Central memory CD8-positive, alpha-beta T cell (primary cell): Measurements from ENCODE around the gene ANAPC2.

ENCODE experiments used
- ATAC-seq: fragments of 150-1000 bp; cut with Tn5 transposase; replicated peaks from 2 replicates; pipeline ENCODE4 v1.10.0; 2022; ENCODE audit warnings: mild to moderate bottlenecking, moderate FRiP score, moderate number of reproducible peaks; ENCODE audit not compliant: poor library complexity, severe bottlenecking; ENCODE audit errors: extremely low read depth
- DNase-seq, 2 donors: peaks; one replicate each; pipeline ENCODE4 v3.0.0; 2021; ENCODE audit warnings: low spot score in 2 of 2
- H3K27ac Mint-ChIP-seq: one replicate; pipeline ENCODE4 v1.8.0; 2022; ENCODE audit warnings: low read depth, mild to moderate bottlenecking, moderate library complexity, mixed read lengths
- H3K27me3 Mint-ChIP-seq: one replicate; pipeline ENCODE4 v1.8.0; 2022; ENCODE audit warnings: mixed read lengths
- H3K36me3 Mint-ChIP-seq: one replicate; pipeline ENCODE4 v1.8.0; 2022; ENCODE audit warnings: mild to moderate bottlenecking, moderate library complexity, mixed read lengths; ENCODE audit not compliant: insufficient read depth
- H3K4me1 Mint-ChIP-seq: one replicate; pipeline ENCODE4 v1.8.0; 2022; ENCODE audit warnings: mixed read lengths
- H3K4me3 Mint-ChIP-seq: one replicate; pipeline ENCODE4 v1.8.0; 2022; ENCODE audit warnings: mild to moderate bottlenecking, moderate library complexity, mixed read lengths
- H3K9me3 Mint-ChIP-seq: one replicate; pipeline ENCODE4 v1.8.0; 2022; ENCODE audit warnings: mixed read lengths

Gene ANAPC2

GRCh38 chr9:137168904-137169856 lies 19.2 kb downstream of the ANAPC2 start:
- Mint-ChIP-seq H3K27me3 (peaks cover 38% of the 10 kb centered on the region), H3K9me3 (no peaks in the 10 kb centered on the region), H3K27ac (no peak overlapping the region), H3K36me3 (peaks cover 5% of the 10 kb centered on the region), H3K4me1 (peaks cover 3% of the 10 kb centered on the region), H3K4me3 (peak overlapping the region; percentile 37)
- ATAC-seq (peak; percentile 14), DNase-seq (no peak)

- no peak for DNase-seq
- H3K27me3 Mint-ChIP-seq: peaks cover 38% of the 10 kb centered on the region
- no peak overlapping the region for H3K27ac Mint-ChIP-seq
- peaks cover 3% of the 10 kb centered on the region for H3K4me1 Mint-ChIP-seq
- peak overlapping the region; percentile 37 for H3K4me3 Mint-ChIP-seq
- ATAC-seq: no peak
- H3K9me3 Mint-ChIP-seq: no peaks in the 10 kb centered on the region
- peaks cover 6% of the 10 kb centered on the region for H3K36me3 Mint-ChIP-seq
Observed at GRCh38 chr9:137168573-137168903, 19.8 kb downstream of the ANAPC2 start.

GRCh38 chr9:137167747-137168572 lies 20.4 kb downstream of the ANAPC2 start:
- no peak for ATAC-seq

GRCh38 chr9:137167277-137167746 lies 21.0 kb downstream of the ANAPC2 start:
- peaks cover 8% of the 10 kb centered on the region for H3K36me3 Mint-ChIP-seq
- no peak for DNase-seq
- H3K4me1 Mint-ChIP-seq: peaks cover 3% of the 10 kb centered on the region
- no peak overlapping the region for H3K27ac Mint-ChIP-seq
- peak overlapping the region; percentile 6 for H3K4me3 Mint-ChIP-seq
- peaks cover 38% of the 10 kb centered on the region for H3K27me3 Mint-ChIP-seq
- no peak for ATAC-seq
- no peaks in the 10 kb centered on the region for H3K9me3 Mint-ChIP-seq

More at GRCh38 chr9:137167747-137168572, 20.4 kb downstream of the ANAPC2 start:
- Mint-ChIP-seq H3K4me3 (peak overlapping the region; percentile 6), H3K36me3 (peaks cover 8% of the 10 kb centered on the region), H3K27me3 (peaks cover 38% of the 10 kb centered on the region), H3K9me3 (no peaks in the 10 kb centered on the region), H3K27ac (no peak overlapping the region), H3K4me1 (peaks cover 3% of the 10 kb centered on the region)
- DNase-seq: no peak

- Mint-ChIP-seq H3K4me3 (peak overlapping the region; percentile 27), H3K36me3 (peaks cover 8% of the 10 kb centered on the region), H3K9me3 (no peaks in the 10 kb centered on the region), H3K27ac (no peak overlapping the region), H3K4me1 (peaks cover 3% of the 10 kb centered on the region), H3K27me3 (peaks cover 38% of the 10 kb centered on the region)
- ATAC-seq: no peak
- DNase-seq: no peak
Observed at GRCh38 chr9:137166380-137167229, 21.8 kb downstream of the ANAPC2 start.

GRCh38 chr9:137165250-137165836 lies 23.0 kb downstream of the ANAPC2 start:
- Mint-ChIP-seq H3K36me3 (peaks cover 10% of the 10 kb centered on the region), H3K9me3 (no peaks in the 10 kb centered on the region), H3K27me3 (peaks cover 33% of the 10 kb centered on the region), H3K4me3 (no peak overlapping the region), H3K4me1 (peaks cover 3% of the 10 kb centered on the region), H3K27ac (no peak overlapping the region)
- no peak for DNase-seq
- no peak for ATAC-seq

GRCh38 chr9:137164370-137165249 lies 23.8 kb downstream of the ANAPC2 start:
- H3K27me3 Mint-ChIP-seq: peaks cover 35% of the 10 kb centered on the region
- no peak overlapping the region for H3K27ac Mint-ChIP-seq

GRCh38 chr9:137163805-137164204 lies 24.6 kb downstream of the ANAPC2 start:
- H3K27me3 Mint-ChIP-seq: peaks cover 43% of the 10 kb centered on the region
- no peak overlapping the region for H3K27ac Mint-ChIP-seq
- H3K4me3 Mint-ChIP-seq: no peak overlapping the region
- DNase-seq (no peak), ATAC-seq (no peak)
- H3K9me3 Mint-ChIP-seq: no peaks in the 10 kb centered on the region
- peaks cover 8% of the 10 kb centered on the region for H3K4me1 Mint-ChIP-seq
- peaks cover 8% of the 10 kb centered on the region for H3K36me3 Mint-ChIP-seq

More at GRCh38 chr9:137164370-137165249, 23.8 kb downstream of the ANAPC2 start:
- peaks cover 3% of the 10 kb centered on the region for H3K4me1 Mint-ChIP-seq
- no peaks in the 10 kb centered on the region for H3K9me3 Mint-ChIP-seq
- DNase-seq (no peak), ATAC-seq (no peak)
- H3K4me3 Mint-ChIP-seq: no peak overlapping the region
- H3K36me3 Mint-ChIP-seq: peaks cover 8% of the 10 kb centered on the region

GRCh38 chr9:137163365-137163715 lies 25.0 kb downstream of the ANAPC2 start:
- H3K36me3 Mint-ChIP-seq: peaks cover 8% of the 10 kb centered on the region
- no peak overlapping the region for H3K4me3 Mint-ChIP-seq
- peaks cover 9% of the 10 kb centered on the region for H3K4me1 Mint-ChIP-seq
- peaks cover 48% of the 10 kb centered on the region for H3K27me3 Mint-ChIP-seq
- DNase-seq (no peak), ATAC-seq (no peak)
- H3K9me3 Mint-ChIP-seq: no peaks in the 10 kb centered on the region
- H3K27ac Mint-ChIP-seq: no peak overlapping the region

GRCh38 chr9:137162505-137163364 lies 25.6 kb downstream of the ANAPC2 start:
- Mint-ChIP-seq H3K4me1 (peaks cover 15% of the 10 kb centered on the region), H3K27me3 (peaks cover 54% of the 10 kb centered on the region), H3K9me3 (no peaks in the 10 kb centered on the region), H3K36me3 (peaks cover 8% of the 10 kb centered on the region), H3K4me3 (no peak overlapping the region), H3K27ac (no peak overlapping the region)
- ATAC-seq (no peak), DNase-seq (no peak)
